ENCODE data around the gene CACNA2D2. TPM values are rescaled to one million over a fixed set of nuclear protein-coding genes. Genes with fewer than 3 reads are reported as not detected.
A peak's percentile ranks its signal among the peaks of the same experiment; 100 is the strongest.

CACNA2D2 gene
- total and polyA plus RNA-seq, 4 donors, result 0.75 to 3.2 (median 2.2) TPM

- H3K27ac ChIP-seq (ENCODE audit: low read depth in 1 of 2, low read length in 2 of 2), result no peak overlapping the region
- H3K4me1 ChIP-seq (ENCODE audit: control insufficient read depth in 1 of 2, insufficient read depth in 2 of 2, low read length in 2 of 2), result no peaks in the 10 kb centered on the region
- H3K27me3 ChIP-seq (ENCODE audit: control insufficient read depth in 1 of 2, insufficient read depth in 2 of 2, low read length in 1 of 2), result no peaks in the 10 kb centered on the region
- ATAC-seq (ENCODE audit: low FRiP score), result peak; percentile 79
- intact Hi-C loops (cut with DNase I), result loop anchor here (2.0 to 5.0 kb wide), 5 partner anchors 105 to 195 kb away; partner anchors contain the start of gene ZMYND10 (in 1 of the 2)
- WGBS, 2 donors, result 44 to 45% methylated on average over 2 of the region's 2 CpGs
- no peaks in the 10 kb centered on the region for H3K9me3 ChIP-seq (ENCODE audit: control insufficient read depth, low read length)
- DNase-seq, result peak; percentile 66 to 88
- no peaks in the 10 kb centered on the region for H3K36me3 ChIP-seq (ENCODE audit: control insufficient read depth in 1 of 2, insufficient read depth in 2 of 2, low read length in 1 of 2)
- H3K4me3 ChIP-seq (ENCODE audit: low read length in 2 of 2), result no peak overlapping the region
Measured at GRCh38 chr3:50542177-50543034, 39.0 kb upstream of the CACNA2D2 start.

GRCh38 chr3:50539356-50540286 is 36.2 kb upstream of the CACNA2D2 start:
- ATAC-seq (ENCODE audit: low FRiP score) (no peak), DNase-seq (no peak)
- Histone ChIP-seq H3K9me3 (ENCODE audit: control insufficient read depth, low read length) (no peaks in the 10 kb centered on the region), H3K4me1 (ENCODE audit: control insufficient read depth in 1 of 2, insufficient read depth in 2 of 2, low read length in 2 of 2) (no peaks in the 10 kb centered on the region), H3K27ac (ENCODE audit: low read depth in 1 of 2, low read length in 2 of 2) (no peak overlapping the region), H3K36me3 (ENCODE audit: control insufficient read depth in 1 of 2, insufficient read depth in 2 of 2, low read length in 1 of 2) (no peaks in the 10 kb centered on the region), H3K4me3 (ENCODE audit: low read length in 2 of 2) (no peak overlapping the region), H3K27me3 (ENCODE audit: control insufficient read depth in 1 of 2, insufficient read depth in 2 of 2, low read length in 1 of 2) (no peaks in the 10 kb centered on the region)
- 72 to 76% methylated on average over 18 of the region's 18 CpGs for WGBS, 2 donors
- intact Hi-C loops (cut with DNase I), result loop anchor here (5.0 kb wide), 3 partner anchors 102 to 192 kb away; partner anchors contain the start of gene ZMYND10 (in 1 of the 2)

DNA sequence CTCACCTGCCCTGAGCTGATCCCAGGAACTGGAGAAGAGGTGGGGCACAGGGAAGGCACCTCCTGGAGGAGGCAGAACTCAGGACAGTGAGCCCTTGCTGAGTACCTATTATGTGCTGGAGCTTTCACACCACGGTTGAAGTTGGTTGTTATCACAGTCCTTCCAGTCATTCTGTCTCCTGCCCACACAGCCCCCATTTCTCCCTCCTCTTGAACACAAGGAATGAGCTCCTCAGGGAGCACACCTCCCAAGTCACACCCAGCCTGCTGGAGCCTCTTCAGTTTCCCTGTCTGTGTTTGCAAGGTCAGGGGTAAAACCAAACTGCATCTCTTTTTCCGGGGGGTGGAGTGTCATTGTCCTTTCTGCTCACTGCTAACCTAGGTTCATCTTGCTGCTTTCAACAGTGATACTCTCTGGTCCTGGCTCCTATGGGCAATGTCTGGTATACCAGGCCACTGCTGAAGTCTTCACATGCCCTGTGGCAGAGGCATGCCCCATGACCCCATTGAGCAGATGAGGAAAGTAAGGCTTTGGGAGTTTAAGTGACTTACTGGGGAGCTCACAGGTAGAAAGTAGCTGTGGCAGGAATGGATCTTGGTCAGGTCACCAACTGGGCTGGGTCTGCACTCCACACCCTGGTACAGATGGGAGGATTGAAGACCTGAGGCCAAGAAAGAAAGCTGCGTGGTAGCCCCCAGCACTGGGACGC is 34.1 kb upstream of the CACNA2D2 start:
- intact Hi-C loops (cut with DNase I), result no loop called here
- Histone ChIP-seq H3K4me1 (ENCODE audit: control insufficient read depth in 1 of 2, insufficient read depth in 2 of 2, low read length in 2 of 2) (no peaks in the 10 kb centered on the region), H3K4me3 (ENCODE audit: low read length in 2 of 2) (no peak overlapping the region), H3K27ac (ENCODE audit: low read depth in 1 of 2, low read length in 2 of 2) (no peak overlapping the region), H3K9me3 (ENCODE audit: control insufficient read depth, low read length) (no peaks in the 10 kb centered on the region), H3K27me3 (ENCODE audit: control insufficient read depth in 1 of 2, insufficient read depth in 2 of 2, low read length in 1 of 2) (no peaks in the 10 kb centered on the region), H3K36me3 (ENCODE audit: control insufficient read depth in 1 of 2, insufficient read depth in 2 of 2, low read length in 1 of 2) (no peaks in the 10 kb centered on the region)
- ATAC-seq (ENCODE audit: low FRiP score), result no peak
- WGBS, 2 donors, result 79 to 82% methylated on average over 4 of the region's 4 CpGs
- no peak for DNase-seq

DNA sequence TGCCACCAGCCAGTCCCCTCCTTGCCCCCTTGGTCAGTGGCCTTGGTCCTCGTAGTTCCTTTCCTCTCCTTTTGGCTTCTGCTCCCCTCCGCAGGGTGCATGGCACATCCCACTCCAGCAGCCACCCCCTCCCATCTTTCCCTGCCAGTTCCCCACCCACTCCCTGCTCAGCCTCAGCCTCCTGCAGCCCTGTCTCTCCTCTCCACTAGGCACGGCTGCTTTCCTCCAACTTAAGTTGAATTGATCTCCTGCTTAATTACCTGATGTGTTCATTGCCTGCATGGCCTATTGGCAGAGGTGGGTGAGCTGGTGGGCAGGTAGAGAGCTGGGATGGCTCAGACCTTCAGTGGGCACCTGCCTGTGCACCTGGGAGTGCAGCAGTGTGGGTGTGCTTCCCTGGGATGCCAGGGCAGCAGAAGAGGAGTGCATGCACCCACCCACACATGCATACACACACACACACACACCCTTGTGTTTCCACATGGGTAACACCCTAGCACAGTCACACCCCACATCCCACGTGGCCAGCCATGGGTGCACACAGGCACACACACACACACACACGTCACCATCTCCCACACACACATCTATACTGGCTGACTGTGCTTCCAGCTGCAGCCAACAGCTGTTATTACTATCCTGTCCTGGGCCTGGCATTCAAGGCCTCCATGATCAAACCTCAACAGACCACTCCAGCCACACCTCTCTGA is 33.2 kb upstream of the CACNA2D2 start:
- H3K4me1 ChIP-seq (ENCODE audit: control insufficient read depth in 1 of 2, insufficient read depth in 2 of 2, low read length in 2 of 2), result no peaks in the 10 kb centered on the region

DNA sequence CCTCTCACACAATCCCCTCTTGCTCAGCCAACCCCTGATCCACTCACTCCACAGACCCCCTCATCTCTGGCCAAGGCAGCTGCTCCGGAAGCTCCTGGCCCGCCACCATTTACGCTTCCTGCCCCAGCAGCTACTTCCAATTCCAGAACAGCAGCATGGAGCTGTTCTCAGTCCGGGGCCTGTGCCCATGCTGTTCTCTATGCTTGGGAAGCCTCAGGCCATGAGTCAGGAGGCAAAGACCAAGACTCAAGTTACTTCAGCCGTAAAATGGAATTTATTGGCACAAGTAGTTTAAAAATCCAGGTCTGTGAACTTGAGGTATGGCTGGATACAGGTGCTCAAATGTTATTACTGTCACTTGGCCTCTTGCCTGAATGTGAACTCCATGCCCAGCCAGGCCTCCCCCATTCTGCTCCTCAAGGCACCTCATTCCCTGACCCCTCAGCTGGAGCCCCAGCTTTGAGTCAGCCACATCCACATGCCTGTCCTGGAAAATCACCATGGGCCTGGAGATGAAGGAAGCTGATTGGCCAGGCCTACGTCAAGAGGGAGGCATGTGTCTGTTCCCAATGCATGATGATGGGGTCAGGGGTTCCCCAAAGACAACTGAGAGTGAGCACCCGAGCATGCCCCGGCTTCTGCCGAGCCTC is 31.4 kb upstream of the CACNA2D2 start:
- intact Hi-C loops (cut with DNase I), result no loop called here
- DNase-seq (no peak), ATAC-seq (ENCODE audit: low FRiP score) (no peak)
- Histone ChIP-seq H3K27me3 (ENCODE audit: control insufficient read depth in 1 of 2, insufficient read depth in 2 of 2, low read length in 1 of 2) (no peaks in the 10 kb centered on the region), H3K36me3 (ENCODE audit: control insufficient read depth in 1 of 2, insufficient read depth in 2 of 2, low read length in 1 of 2) (no peaks in the 10 kb centered on the region), H3K9me3 (ENCODE audit: control insufficient read depth, low read length) (no peaks in the 10 kb centered on the region), H3K4me3 (ENCODE audit: low read length in 2 of 2) (no peak overlapping the region), H3K27ac (ENCODE audit: low read depth in 1 of 2, low read length in 2 of 2) (no peak overlapping the region), H3K4me1 (ENCODE audit: control insufficient read depth in 1 of 2, insufficient read depth in 2 of 2, low read length in 2 of 2) (no peaks in the 10 kb centered on the region)
- WGBS, 2 donors, result 81 to 84% methylated on average over 9 of the region's 9 CpGs

More for the DNA sequence above, 33.2 kb upstream of the CACNA2D2 start:
- WGBS, 2 donors, result 78 to 81% methylated on average over 5 of the region's 5 CpGs
- intact Hi-C loops (cut with DNase I), result no loop called here
- no peaks in the 10 kb centered on the region for H3K9me3 ChIP-seq (ENCODE audit: control insufficient read depth, low read length)
- ATAC-seq (ENCODE audit: low FRiP score), result no peak
- DNase-seq, result no peak
- H3K27me3 ChIP-seq (ENCODE audit: control insufficient read depth in 1 of 2, insufficient read depth in 2 of 2, low read length in 1 of 2), result no peaks in the 10 kb centered on the region
- no peak overlapping the region for H3K4me3 ChIP-seq (ENCODE audit: low read length in 2 of 2)
- no peaks in the 10 kb centered on the region for H3K36me3 ChIP-seq (ENCODE audit: control insufficient read depth in 1 of 2, insufficient read depth in 2 of 2, low read length in 1 of 2)
- H3K27ac ChIP-seq (ENCODE audit: low read depth in 1 of 2, low read length in 2 of 2), result no peak overlapping the region

DNA sequence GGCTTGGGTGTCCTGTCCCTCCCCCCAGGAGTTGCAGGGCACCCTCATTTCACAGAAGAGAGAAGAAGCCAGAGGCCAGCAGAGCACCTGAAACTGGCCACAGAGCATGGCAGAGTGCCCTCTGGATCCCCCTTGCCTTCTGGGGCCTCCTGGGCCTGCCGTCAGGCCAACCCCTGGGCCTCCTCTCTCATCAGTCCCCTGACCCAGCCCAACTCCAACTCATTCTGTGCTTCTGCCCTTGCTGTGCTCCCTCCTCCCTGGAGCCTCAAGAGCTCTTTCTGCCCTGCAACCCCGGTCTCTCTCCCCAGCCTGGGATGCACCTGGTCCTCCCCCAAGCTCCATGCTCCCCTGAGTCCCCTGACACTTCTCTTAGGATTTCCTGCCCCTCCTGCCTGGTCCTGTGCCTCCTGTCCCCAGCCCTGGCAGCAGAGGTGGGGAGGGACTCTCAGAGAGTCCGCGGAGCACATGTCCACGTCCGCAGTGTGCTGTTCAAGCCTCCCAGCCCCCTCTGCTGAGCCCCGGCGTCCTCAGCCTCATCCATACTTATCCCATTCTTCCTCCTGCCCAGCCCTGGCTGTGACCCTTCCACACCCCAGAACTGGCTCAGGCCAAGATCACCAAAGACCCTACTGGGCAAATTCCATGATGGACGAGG is 30.5 kb upstream of the CACNA2D2 start:
- intact Hi-C loops (cut with DNase I), result no loop called here
- ATAC-seq (ENCODE audit: low FRiP score) (no peak), DNase-seq (no peak)
- Histone ChIP-seq H3K9me3 (ENCODE audit: control insufficient read depth, low read length) (no peaks in the 10 kb centered on the region), H3K4me1 (ENCODE audit: control insufficient read depth in 1 of 2, insufficient read depth in 2 of 2, low read length in 2 of 2) (no peaks in the 10 kb centered on the region), H3K36me3 (ENCODE audit: control insufficient read depth in 1 of 2, insufficient read depth in 2 of 2, low read length in 1 of 2) (no peaks in the 10 kb centered on the region), H3K27ac (ENCODE audit: low read depth in 1 of 2, low read length in 2 of 2) (no peak overlapping the region), H3K27me3 (ENCODE audit: control insufficient read depth in 1 of 2, insufficient read depth in 2 of 2, low read length in 1 of 2) (no peaks in the 10 kb centered on the region), H3K4me3 (ENCODE audit: low read length in 2 of 2) (no peak overlapping the region)
- WGBS, 2 donors, result 87% methylated on average over 9 of the region's 9 CpGs

- Histone ChIP-seq H3K4me1 (ENCODE audit: control insufficient read depth in 1 of 2, insufficient read depth in 2 of 2, low read length in 2 of 2) (no peaks in the 10 kb centered on the region), H3K4me3 (ENCODE audit: low read length in 2 of 2) (no peak overlapping the region), H3K27ac (ENCODE audit: low read depth in 1 of 2, low read length in 2 of 2) (no peak overlapping the region), H3K9me3 (ENCODE audit: control insufficient read depth, low read length) (no peaks in the 10 kb centered on the region), H3K27me3 (ENCODE audit: control insufficient read depth in 1 of 2, insufficient read depth in 2 of 2, low read length in 1 of 2) (no peaks in the 10 kb centered on the region), H3K36me3 (ENCODE audit: control insufficient read depth in 1 of 2, insufficient read depth in 2 of 2, low read length in 1 of 2) (no peaks in the 10 kb centered on the region)
- DNase-seq, result no peak
- ATAC-seq (ENCODE audit: low FRiP score), result no peak
- WGBS, 2 donors, result 88 to 93% methylated on average over 13 of the region's 13 CpGs
- intact Hi-C loops (cut with DNase I), result no loop called here
Measured at GRCh38 chr3:50533316-50533715, 29.9 kb upstream of the CACNA2D2 start.
